Spleen (tissue), 11 donors: ENCODE data around the gene STX16. TPM values are rescaled to one million over a fixed set of nuclear protein-coding genes. Genes with fewer than 3 reads are reported as not detected.
"Not testable (repeated sequence)": the region's sequence is repeated elsewhere in the genome, so short reads cannot be mapped to it uniquely, and the experiment has no call there.

Source experiments
- DNase-seq: peaks from one replicate; pipeline ENCODE4 v3.0.0-alpha.2; 2020
- H3K27ac ChIP-seq, 8 donors: fragments of 200-600 bp; sonication (generic) in 7 of 8; 1 replicate in 4 of 8; 2 replicates in 4 of 8; pipeline versions ENCODE4 v1.5.0 to v1.8.0; 2016 to 2021; ENCODE audit warnings: inconsistent platforms in 4 of 8, mild to moderate bottlenecking in 4 of 8, moderate library complexity in 1 of 8
- H3K27me3 ChIP-seq, 7 donors: fragments of 200-600 bp; sonication (generic) in 6 of 7; replicated peaks in 1 of 7; 1 replicate in 4 of 7; 2 replicates in 3 of 7; pipeline versions ENCODE4 v1.5.0 to v1.8.0; 2016 to 2021; ENCODE audit warnings: inconsistent platforms in 3 of 7, mild to moderate bottlenecking in 1 of 7
- H3K36me3 ChIP-seq, 6 donors: fragments of 200-600 bp; sonication (generic) in 5 of 6; 1 replicate in 4 of 6; 2 replicates in 2 of 6; pipeline versions ENCODE4 v1.5.0 to v1.8.0; 2016 to 2021; ENCODE audit warnings: inconsistent platforms in 2 of 6
- H3K4me1 ChIP-seq, 6 donors: fragments of 200-600 bp; sonication (generic) in 5 of 6; 1 replicate in 3 of 6; 2 replicates in 3 of 6; pipeline versions ENCODE4 v1.5.0 to v1.8.0; 2016 to 2021; ENCODE audit warnings: inconsistent platforms in 3 of 6
- H3K4me3 ChIP-seq, 8 donors: fragments of 200-600 bp; sonication (generic) in 7 of 8; 1 replicate in 4 of 8; 2 replicates in 4 of 8; pipeline versions ENCODE4 v1.5.0 to v1.8.0; 2016 to 2021; ENCODE audit warnings: inconsistent platforms in 4 of 8, mild to moderate bottlenecking in 4 of 8, moderate library complexity in 2 of 8
- H3K9me3 ChIP-seq, 8 donors: fragments of 200-600 bp; sonication (generic) in 7 of 8; 1 replicate in 4 of 8; 2 replicates in 4 of 8; pipeline versions ENCODE4 v1.5.0 to v1.8.0; 2016 to 2021; ENCODE audit warnings: inconsistent platforms in 4 of 8
- CTCF ChIP-seq, 11 experiments: fragments of 200-600 bp in 7 of 11; fragments of 450-650 bp in 4 of 11; sonication (generic) in 4 of 11; IDR thresholded peaks in 8 of 11; conservative IDR thresholded peaks in 3 of 11; 1 replicate in 7 of 11; 2 replicates in 4 of 11; pipeline versions ENCODE4 v1.4.0 to v1.8.0; 2016 to 2021; ENCODE audit warnings: antibody characterized with exemption in 11 of 11, inconsistent platforms in 4 of 11, mild to moderate bottlenecking in 1 of 11
- POLR2A ChIP-seq, 3 donors: fragments of 450-650 bp; IDR thresholded peaks; one replicate each; pipeline ENCODE4 v1.5.1; 2017; ENCODE audit warnings: antibody characterized with exemption in 3 of 3, mild to moderate bottlenecking in 1 of 3
- POLR2AphosphoS5 ChIP-seq, 3 donors: sonication (generic); formaldehyde crosslinking; IDR thresholded peaks; one replicate each; pipeline ENCODE4 v1.5.1; 2017; ENCODE audit warnings: antibody characterized with exemption in 3 of 3
- WGBS, 5 donors: extraction: QIAGEN DNeasy Blood & Tissue Kit in 3 of 5; methylation state at CpG; one replicate each; pipeline versions ENCODE4 v1.1.5 to v1.1.7; 2013 to 2018; 5-methylcytosine and 5-hydroxymethylcytosine counted together
- intact Hi-C: fragments of 100-400 bp; cut with DNase I; formaldehyde crosslinking; loops from one replicate; pipeline ENCODE4 v1.15.0; 2023; ENCODE audit warnings: low total_unique reads
- polyA plus RNA-seq, 3 donors: library from polyadenylated mRNA; stranded (reverse); fragments of 200-250 nt; gene quantifications; one replicate each; pipeline ENCODE4 v1.2.1, GENCODE V29; 2013
- total RNA-seq, 7 donors: library from RNA; depleted of rRNA in 3 of 7; stranded (reverse); fragments of >200 nt in 3 of 7; fragmentation: NEBNext Ultra II Directional in 4 of 7; extraction: Animal tissue kit (Norgen Biotek cat#: 25700) in 4 of 7; gene quantifications; one replicate each; pipeline versions ENCODE4 v1.1.0 to v1.2.1, GENCODE V29; 2016 to 2021
- donor health status: healthy with polysubstance abuse.
- donor health status: DM: no; HTN: no; CAD: no; lungs with moderate emphysema.
- donor health status: DM: no; HTN: no; CAD: no.
- donor health status: Bipolar disorder and iron deficiency.
- donor health status: healthy.
- donor health status: DM: no; HTN: no; CAD: no.
- donor health status: DM: yes; HTN: yes; CAD: no.

The STX16 gene
- total and polyA plus RNA-seq, 10 donors, result 34.4 to 105 (median 75.0) TPM

GRCh38 chr20:58647796-58648501 is 3.1 kb upstream of the STX16 start:
- no peak for DNase-seq
- TF ChIP-seq POLR2AphosphoS5 (IDR thresholded peaks at IDR 0.05), result no peak
- no peak for TF ChIP-seq CTCF (IDR thresholded peaks at IDR 0.05 in 8 of 11, conservative IDR thresholded peaks at IDR 0.05 in 3 of 11)
- TF ChIP-seq POLR2A (IDR thresholded peaks at IDR 0.05), result no peak
- Histone ChIP-seq H3K27me3 (peaks cover 0 to 8% (median 0%) of the 10 kb centered on the region in 7 donors), H3K4me1 (peaks cover 1 to 24% (median 15%) of the 10 kb centered on the region in 6 donors), H3K4me3 (no peak overlapping the region), H3K27ac (no peak overlapping the region), H3K36me3 (no peaks in the 10 kb centered on the region), H3K9me3 (no peaks in the 10 kb centered on the region)
- WGBS, 5 donors, result 80 to 91% (median 87%) methylated on average over 7 to 10 of the region's 12 CpGs
- intact Hi-C loops, result no loop called here

- H3K9me3 ChIP-seq, H3K4me3 ChIP-seq, H3K27me3 ChIP-seq, H3K27ac ChIP-seq, H3K36me3 ChIP-seq, intact Hi-C loops, DNase-seq: not testable (repeated sequence)
- H3K4me1 ChIP-seq, result peaks cover 6 to 29% (median 20%) of the 10 kb centered on the region in 6 donors
- 94 to 100% (median 96%) methylated on average over 4 to 6 of the region's 6 CpGs for WGBS, 5 donors
These were observed 2.6 kb upstream of the STX16 start for GRCh38 chr20:58648502-58648825.

- H3K27me3 ChIP-seq, result peaks cover 0 to 8% (median 0%) of the 10 kb centered on the region in 7 donors
- peak; percentile 89 for DNase-seq
- no peaks in the 10 kb centered on the region for H3K36me3 ChIP-seq
- peak overlapping the region; percentile 84 to 100 (median 97) for H3K4me3 ChIP-seq
- TF ChIP-seq CTCF (IDR thresholded peaks at IDR 0.05 in 8 of 11, conservative IDR thresholded peaks at IDR 0.05 in 3 of 11) (no peak), POLR2AphosphoS5 (IDR thresholded peaks at IDR 0.05) (peak in 2 of 3 donors; percentile 32 to 53), POLR2A (IDR thresholded peaks at IDR 0.05) (no peak)
- intact Hi-C loops, result loop anchor here (5.0 kb wide), 1 partner anchor 412 kb away; no protein-coding TSS in a partner anchor
- no peaks in the 10 kb centered on the region for H3K9me3 ChIP-seq
- H3K4me1 ChIP-seq, result peaks cover 17 to 40% (median 31%) of the 10 kb centered on the region in 6 donors
- H3K27ac ChIP-seq, result peak overlapping the region; percentile 91 to 98 (median 94)
- 6 to 20% (median 10%) methylated on average over 39 to 73 of the region's 73 CpGs for WGBS, 5 donors
These were observed 1.5 kb upstream of the STX16 start for GRCh38 chr20:58649288-58650180.

- TF ChIP-seq POLR2AphosphoS5 (IDR thresholded peaks at IDR 0.05) (no peak), CTCF (IDR thresholded peaks at IDR 0.05 in 8 of 11, conservative IDR thresholded peaks at IDR 0.05 in 3 of 11) (no peak), POLR2A (IDR thresholded peaks at IDR 0.05) (no peak)
- Histone ChIP-seq H3K27ac (peak overlapping the region; percentile 91 to 98 (median 94)), H3K27me3 (peaks cover 0 to 8% (median 0%) of the 10 kb centered on the region in 7 donors), H3K9me3 (no peaks in the 10 kb centered on the region), H3K36me3 (peaks cover 0 to 5% (median 0%) of the 10 kb centered on the region in 6 donors), H3K4me1 (peaks cover 20 to 47% (median 38%) of the 10 kb centered on the region in 6 donors), H3K4me3 (peak overlapping the region; percentile 84 to 100 (median 97))
- DNase-seq, result peak; percentile 91
- intact Hi-C loops, result loop anchor here (5.0 kb wide), 1 partner anchor 413 kb away; no protein-coding TSS in a partner anchor
- WGBS, 5 donors, result 0 to 1% (median 1%) methylated on average over 40 to 62 of the region's 62 CpGs
These were observed 805 bp upstream of the STX16 start for GRCh38 chr20:58650181-58650775.
